HEK293 (cell line): ENCODE data around the gene PHLDB3.

ENCODE experiments used
- CTCF ChIA-PET: fragments of 350-600 bp; formaldehyde crosslinking; extraction: SDS; loops from one replicate; lab custom pipeline; 2021; ENCODE audit warnings: antibody characterized with exemption; lab: Yijun Ruan, JAX
- POLR2A ChIA-PET: fragments of 300-600 bp; formaldehyde crosslinking; extraction: SDS; loops from one replicate; lab custom pipeline; 2020; ENCODE audit warnings: antibody characterized with exemption, inconsistent platforms; lab: Yijun Ruan, JAX
- H3K27ac ChIP-seq: fragments of 200-500 bp; sonication (Bioruptor generic); 2 replicates; pipeline ENCODE4 v1.5.1; 2014; ENCODE audit warnings: low read depth, low read length, control low read depth, inconsistent platforms; ENCODE audit errors: extremely low read depth
- H3K36me3 ChIP-seq, 2 experiments: fragments of 200-500 bp in 1 of 2; sonication (Bioruptor generic) in 1 of 2; 1 replicate in 1 of 2; 2 replicates in 1 of 2; pipeline ENCODE4 v1.5.1; 2014 to 2017; ENCODE audit warnings: inconsistent platforms in 2 of 2, low read length in 2 of 2; ENCODE audit not compliant: control insufficient read depth in 2 of 2, insufficient read depth in 1 of 2
- H3K4me1 ChIP-seq: fragments of 200-500 bp; sonication (Bioruptor generic); 2 replicates; pipeline ENCODE4 v1.5.1; 2014; ENCODE audit warnings: mild to moderate bottlenecking, low read length, inconsistent platforms; ENCODE audit not compliant: control insufficient read depth, insufficient read depth
- H3K4me3 ChIP-seq: 2 replicates; pipeline ENCODE4 v1.5.1; 2011; ENCODE audit warnings: low read depth, mild to moderate bottlenecking, control low read depth, low read length, moderate library complexity
- H3K9me3 ChIP-seq: fragments of 200-500 bp; sonication (Bioruptor generic); 2 replicates; pipeline ENCODE4 v1.5.1; 2014; ENCODE audit warnings: low read depth, low read length, inconsistent platforms; ENCODE audit not compliant: control insufficient read depth, insufficient read depth
- HOXC10 ChIP-seq: sonication (generic); formaldehyde crosslinking; IDR thresholded peaks from 2 replicates; pipeline ENCODE4 v1.8.1; 2023; ENCODE audit warnings: mild to moderate bottlenecking, missing genetic modification reagents
- KLF1 ChIP-seq: fragments of 450-650 bp; formaldehyde crosslinking; IDR thresholded peaks from 2 replicates; pipeline ENCODE4 v1.5.1; 2016; ENCODE audit warnings: missing biosample characterization, missing genetic modification characterization
- REPIN1 ChIP-seq: fragments of 450-650 bp; formaldehyde crosslinking; IDR thresholded peaks from 2 replicates; pipeline ENCODE4 v1.5.1; 2017; ENCODE audit warnings: missing biosample characterization, missing genetic modification characterization, low read depth
- SP7 ChIP-seq: fragments of 450-650 bp; formaldehyde crosslinking; IDR thresholded peaks from 2 replicates; pipeline ENCODE4 v1.5.1; 2016; ENCODE audit warnings: missing biosample characterization, missing genetic modification characterization
- ZBTB1 ChIP-seq: fragments of 450-650 bp; formaldehyde crosslinking; IDR thresholded peaks from 2 replicates; pipeline ENCODE4 v1.5.1; 2016; ENCODE audit warnings: missing biosample characterization, missing genetic modification characterization
- ZBTB20 ChIP-seq: fragments of 450-650 bp; formaldehyde crosslinking; IDR thresholded peaks from 2 replicates; pipeline ENCODE4 v1.5.1; 2016; ENCODE audit warnings: missing biosample characterization, missing genetic modification characterization
- ZBTB48 ChIP-seq: fragments of 450-650 bp; formaldehyde crosslinking; IDR thresholded peaks from 2 replicates; pipeline ENCODE4 v1.5.1; 2016; ENCODE audit warnings: missing biosample characterization, missing genetic modification characterization
- ZFP37 ChIP-seq: fragments of 450-650 bp; formaldehyde crosslinking; IDR thresholded peaks from 2 replicates; pipeline ENCODE4 v1.5.1; 2016; ENCODE audit warnings: missing biosample characterization, missing genetic modification characterization
- ZFP41 ChIP-seq: fragments of 450-650 bp; formaldehyde crosslinking; IDR thresholded peaks from 2 replicates; pipeline ENCODE4 v1.5.1; 2016; ENCODE audit warnings: missing biosample characterization, missing genetic modification characterization, borderline replicate concordance
- ZNF146 ChIP-seq: fragments of 450-650 bp; formaldehyde crosslinking; IDR thresholded peaks from 2 replicates; pipeline ENCODE4 v1.5.1; 2016; ENCODE audit warnings: missing biosample characterization, missing genetic modification characterization
- ZNF169 ChIP-seq: fragments of 450-650 bp; formaldehyde crosslinking; IDR thresholded peaks from 2 replicates; pipeline ENCODE4 v1.5.1; 2016; ENCODE audit warnings: missing biosample characterization, missing genetic modification characterization
- ZNF174 ChIP-seq: fragments of 450-650 bp; formaldehyde crosslinking; IDR thresholded peaks from 2 replicates; pipeline ENCODE4 v1.5.0; 2017; ENCODE audit warnings: missing biosample characterization, mild to moderate bottlenecking, missing genetic modification characterization
- ZNF175 ChIP-seq: fragments of 450-650 bp; formaldehyde crosslinking; IDR thresholded peaks from 2 replicates; pipeline ENCODE4 v1.5.1; 2016; ENCODE audit warnings: missing biosample characterization, missing genetic modification characterization
- ZNF302 ChIP-seq: fragments of 450-650 bp; formaldehyde crosslinking; IDR thresholded peaks from 2 replicates; pipeline ENCODE4 v1.5.1; 2016; ENCODE audit warnings: missing biosample characterization, missing genetic modification characterization, low read depth
- ZNF311 ChIP-seq: fragments of 450-650 bp; formaldehyde crosslinking; IDR thresholded peaks from 2 replicates; pipeline ENCODE4 v1.5.1; 2017; ENCODE audit warnings: missing biosample characterization, missing genetic modification characterization, borderline replicate concordance
- ZNF416 ChIP-seq: fragments of 450-650 bp; formaldehyde crosslinking; IDR thresholded peaks from 2 replicates; pipeline ENCODE4 v1.5.1; 2016; ENCODE audit warnings: missing biosample characterization, missing genetic modification characterization
- ZNF423 ChIP-seq: fragments of 450-650 bp; formaldehyde crosslinking; IDR thresholded peaks from 2 replicates; pipeline ENCODE4 v1.5.1; 2016; ENCODE audit warnings: missing biosample characterization, missing genetic modification characterization
- ZNF549 ChIP-seq: fragments of 450-650 bp; IDR thresholded peaks from 2 replicates; pipeline ENCODE4 v1.5.1; 2018; ENCODE audit warnings: missing biosample characterization, missing genetic modification characterization, mild to moderate bottlenecking, inconsistent platforms, moderate library complexity
- ZNF571 ChIP-seq: fragments of 450-650 bp; formaldehyde crosslinking; IDR thresholded peaks from 2 replicates; pipeline ENCODE4 v1.5.0; 2017; ENCODE audit warnings: missing biosample characterization, missing genetic modification characterization
- ZNF610 ChIP-seq: fragments of 450-650 bp; formaldehyde crosslinking; IDR thresholded peaks from 2 replicates; pipeline ENCODE4 v1.5.1; 2016; ENCODE audit warnings: missing biosample characterization, missing genetic modification characterization, borderline replicate concordance
- ZNF629 ChIP-seq: fragments of 450-650 bp; formaldehyde crosslinking; IDR thresholded peaks from 2 replicates; pipeline ENCODE4 v1.5.1; 2017; ENCODE audit warnings: missing biosample characterization, missing genetic modification characterization
- ZNF670 ChIP-seq: fragments of 450-650 bp; formaldehyde crosslinking; IDR thresholded peaks from 2 replicates; pipeline ENCODE4 v1.5.1; 2016; ENCODE audit warnings: missing biosample characterization, missing genetic modification characterization, low read depth
- ZNF76 ChIP-seq: fragments of 450-650 bp; formaldehyde crosslinking; IDR thresholded peaks from 2 replicates; pipeline ENCODE4; 2016; ENCODE audit warnings: low read depth, missing biosample characterization, missing genetic modification characterization, borderline replicate concordance
- ZNF785 ChIP-seq: fragments of 450-650 bp; formaldehyde crosslinking; IDR thresholded peaks from 2 replicates; pipeline ENCODE4 v1.5.1; 2016; ENCODE audit warnings: missing biosample characterization, missing genetic modification characterization
- ZNF791 ChIP-seq: fragments of 450-650 bp; formaldehyde crosslinking; IDR thresholded peaks from 2 replicates; pipeline ENCODE4 v1.5.1; 2016; ENCODE audit warnings: missing biosample characterization, missing genetic modification characterization
- ZNF843 ChIP-seq: fragments of 450-650 bp; formaldehyde crosslinking; IDR thresholded peaks from 2 replicates; pipeline ENCODE4 v1.5.1; 2016; ENCODE audit warnings: missing biosample characterization, missing genetic modification characterization
- ZSCAN4 ChIP-seq: fragments of 450-650 bp; formaldehyde crosslinking; IDR thresholded peaks from 2 replicates; pipeline ENCODE4 v1.5.1; 2017; ENCODE audit warnings: missing biosample characterization, missing genetic modification characterization
- TF ChIP-seq, protein P1 (sequence below): fragments of 450-650 bp; formaldehyde crosslinking; IDR thresholded peaks from 2 replicates; pipeline ENCODE4 v1.5.1; 2016; ENCODE audit warnings: missing biosample characterization, missing genetic modification characterization
- TF ChIP-seq, protein P2 (sequence below): fragments of 450-650 bp; formaldehyde crosslinking; IDR thresholded peaks from 2 replicates; pipeline ENCODE4 v1.5.1; 2016; ENCODE audit warnings: missing biosample characterization, missing genetic modification characterization
- TF ChIP-seq, protein P3 (sequence below): fragments of 450-650 bp; formaldehyde crosslinking; IDR thresholded peaks from 2 replicates; pipeline ENCODE4 v1.5.0; 2017; ENCODE audit warnings: missing biosample characterization, missing genetic modification characterization, borderline replicate concordance

Gene PHLDB3

GRCh38 chr19:43463381-43464133, 41.0 kb downstream of the PHLDB3 start (continued):
- no peak for TF ChIP-seq ZNF549
- no peak for TF ChIP-seq ZNF146 (tag by site-specific recombination)
- no peak for TF ChIP-seq ZNF175 (tag by site-specific recombination)
- TF ChIP-seq KLF1: peak; percentile 90
- TF ChIP-seq ZNF416 (tag by site-specific recombination): no peak

GRCh38 chr19:43462785-43463380, 41.7 kb downstream of the PHLDB3 start:
- H3K9me3 ChIP-seq: no peaks in the 10 kb centered on the region
- peaks cover 12% of the 10 kb centered on the region; the same call in 1 of the 2 replicates for H3K4me1 ChIP-seq
- peak overlapping the region; percentile 31 for H3K4me3 ChIP-seq
- ChIA-PET CTCF (interaction anchor here (0.5 to 12.2 kb wide), 9 partner anchors 11 to 1432 kb away, joined by 3 to 180 read pairs (median 6); no protein-coding TSS in a partner anchor), POLR2A (interaction anchor here (0.5 to 2.4 kb wide), 24 partner anchors 11 to 1603 kb away, joined by 3 to 30 read pairs (median 6); partner anchors contain the start of genes ETHE1, IRGQ, PHLDB3 and RPS19)
- H3K27ac ChIP-seq: no peak overlapping the region
- no peaks in the 10 kb centered on the region for H3K36me3 ChIP-seq
- TF ChIP-seq ZNF76 (tag by site-specific recombination) (peak; percentile 47; the same call in 1 of the 2 replicates), ZNF169 (tag by site-specific recombination) (no peak), ZSCAN4 (tag by site-specific recombination) (no peak), ZFP37 (tag by site-specific recombination) (no peak), ZFP41 (tag by site-specific recombination) (no peak), ZNF571 (tag by site-specific recombination) (no peak), ZNF610 (tag by site-specific recombination) (no peak), SP7 (tag by site-specific recombination) (0 out of 2 replicates have a peak, but pooled peaks have one; percentile 7), ZNF785 (tag by site-specific recombination) (no peak), ZNF174 (no peak), HOXC10 (CRISPR knock-in tag) (no peak), ZNF302 (tag by site-specific recombination) (no peak), ZNF423 (no peak), ZBTB48 (tag by site-specific recombination) (peak; percentile 82), ZBTB1 (tag by site-specific recombination) (no peak), ZNF670 (tag by site-specific recombination) (no peak), ZNF843 (tag by site-specific recombination) (no peak), ZNF311 (tag by site-specific recombination) (no peak), ZNF629 (tag by site-specific recombination) (no peak), REPIN1 (tag by site-specific recombination) (no peak; the same call in 1 of the 2 replicates), ZBTB20 (tag by site-specific recombination) (peak; percentile 59; the same call in 1 of the 2 replicates), ZNF791 (tag by site-specific recombination) (no peak)
- TF ChIP-seq, protein P1, sequence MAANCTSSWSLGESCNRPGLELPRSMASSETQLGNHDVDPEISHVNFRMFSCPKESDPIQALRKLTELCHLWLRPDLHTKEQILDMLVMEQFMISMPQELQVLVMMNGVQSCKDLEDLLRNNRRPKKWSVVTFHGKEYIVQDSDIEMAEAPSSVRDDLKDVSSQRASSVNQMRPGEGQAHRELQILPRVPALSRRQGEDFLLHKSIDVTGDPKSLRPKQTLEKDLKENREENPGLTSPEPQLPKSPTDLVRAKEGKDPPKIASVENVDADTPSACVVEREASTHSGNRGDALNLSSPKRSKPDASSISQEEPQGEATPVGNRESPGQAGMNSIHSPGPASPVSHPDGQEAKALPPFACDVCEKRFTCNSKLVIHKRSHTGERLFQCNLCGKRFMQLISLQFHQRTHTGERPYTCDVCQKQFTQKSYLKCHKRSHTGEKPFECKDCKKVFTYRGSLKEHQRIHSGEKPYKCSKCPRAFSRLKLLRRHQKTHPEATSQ: no peak
- TF ChIP-seq, protein P2, sequence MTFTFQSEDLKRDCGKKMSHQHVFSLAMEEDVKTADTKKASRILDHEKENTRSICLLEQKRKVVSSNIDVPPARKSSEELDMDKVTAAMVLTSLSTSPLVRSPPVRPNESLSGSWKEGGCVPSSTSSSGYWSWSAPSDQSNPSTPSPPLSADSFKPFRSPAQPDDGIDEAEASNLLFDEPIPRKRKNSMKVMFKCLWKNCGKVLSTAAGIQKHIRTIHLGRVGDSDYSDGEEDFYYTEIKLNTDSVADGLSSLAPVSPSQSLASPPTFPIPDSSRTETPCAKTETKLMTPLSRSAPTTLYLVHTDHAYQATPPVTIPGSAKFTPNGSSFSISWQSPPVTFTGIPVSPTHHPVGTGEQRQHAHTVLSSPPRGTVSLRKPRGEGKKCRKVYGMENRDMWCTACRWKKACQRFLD (tag by site-specific recombination): no peak
- TF ChIP-seq, protein P3, sequence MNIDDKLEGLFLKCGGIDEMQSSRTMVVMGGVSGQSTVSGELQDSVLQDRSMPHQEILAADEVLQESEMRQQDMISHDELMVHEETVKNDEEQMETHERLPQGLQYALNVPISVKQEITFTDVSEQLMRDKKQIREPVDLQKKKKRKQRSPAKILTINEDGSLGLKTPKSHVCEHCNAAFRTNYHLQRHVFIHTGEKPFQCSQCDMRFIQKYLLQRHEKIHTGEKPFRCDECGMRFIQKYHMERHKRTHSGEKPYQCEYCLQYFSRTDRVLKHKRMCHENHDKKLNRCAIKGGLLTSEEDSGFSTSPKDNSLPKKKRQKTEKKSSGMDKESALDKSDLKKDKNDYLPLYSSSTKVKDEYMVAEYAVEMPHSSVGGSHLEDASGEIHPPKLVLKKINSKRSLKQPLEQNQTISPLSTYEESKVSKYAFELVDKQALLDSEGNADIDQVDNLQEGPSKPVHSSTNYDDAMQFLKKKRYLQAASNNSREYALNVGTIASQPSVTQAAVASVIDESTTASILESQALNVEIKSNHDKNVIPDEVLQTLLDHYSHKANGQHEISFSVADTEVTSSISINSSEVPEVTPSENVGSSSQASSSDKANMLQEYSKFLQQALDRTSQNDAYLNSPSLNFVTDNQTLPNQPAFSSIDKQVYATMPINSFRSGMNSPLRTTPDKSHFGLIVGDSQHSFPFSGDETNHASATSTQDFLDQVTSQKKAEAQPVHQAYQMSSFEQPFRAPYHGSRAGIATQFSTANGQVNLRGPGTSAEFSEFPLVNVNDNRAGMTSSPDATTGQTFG (tag by site-specific recombination): no peak
